ENCODE data around the gene DNAJA1. TPM values are rescaled to one million over a fixed set of nuclear protein-coding genes. Genes with fewer than 3 reads are reported as not detected.

The DNAJA1 gene
- total RNA-seq, 2 donors from 2014 or later: 64.4 to 74.9 TPM

GRCh38 chr9:33013962-33014664 lies 11.0 kb upstream of the DNAJA1 start:
- Histone ChIP-seq H3K27ac (no peak overlapping the region), H3K9me3 (no peaks in the 10 kb centered on the region), H3K4me1 (no peaks in the 10 kb centered on the region), H3K27me3 (no peaks in the 10 kb centered on the region), H3K36me3 (no peaks in the 10 kb centered on the region), H3K4me3 (no peak overlapping the region)
- no peak for DNase-seq (ENCODE audit: low spot score)
- TF ChIP-seq CTCF (IDR thresholded peaks at IDR 0.05): no peak

DNA sequence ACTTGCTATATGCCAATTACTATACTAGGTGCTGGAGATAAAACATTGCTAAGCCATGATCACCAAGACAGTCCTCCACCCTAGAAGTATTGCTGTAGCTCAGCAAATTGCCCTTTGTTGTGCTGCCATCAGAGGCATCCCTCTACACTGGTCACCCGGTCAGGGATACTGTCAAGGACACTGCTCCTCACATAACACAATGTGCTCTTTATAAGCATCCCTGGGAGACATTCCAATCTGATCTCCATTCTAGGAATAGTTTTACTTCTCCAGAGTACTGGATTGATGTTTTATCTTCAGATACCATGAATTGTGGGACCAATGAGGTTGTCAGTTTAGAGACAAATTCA lies 10.4 kb upstream of the DNAJA1 start:
- no peaks in the 10 kb centered on the region for H3K9me3 ChIP-seq
- H3K4me1 ChIP-seq: no peaks in the 10 kb centered on the region
- no peak overlapping the region for H3K27ac ChIP-seq
- TF ChIP-seq CTCF (IDR thresholded peaks at IDR 0.05): no peak
- no peaks in the 10 kb centered on the region for H3K36me3 ChIP-seq
- DNase-seq (ENCODE audit: low spot score): no peak
- no peak overlapping the region for H3K4me3 ChIP-seq
- no peaks in the 10 kb centered on the region for H3K27me3 ChIP-seq

- Histone ChIP-seq H3K36me3 (peaks cover 3% of the 10 kb centered on the region), H3K4me3 (no peak overlapping the region), H3K9me3 (no peaks in the 10 kb centered on the region), H3K27ac (no peak overlapping the region), H3K27me3 (no peaks in the 10 kb centered on the region), H3K4me1 (peaks cover 0 to 4% of the 10 kb centered on the region in 2 donors)
- no peak for DNase-seq (ENCODE audit: low spot score)
- TF ChIP-seq CTCF (IDR thresholded peaks at IDR 0.05): no peak
These were observed 7.6 kb upstream of the DNAJA1 start for GRCh38 chr9:33017283-33018041.

DNA sequence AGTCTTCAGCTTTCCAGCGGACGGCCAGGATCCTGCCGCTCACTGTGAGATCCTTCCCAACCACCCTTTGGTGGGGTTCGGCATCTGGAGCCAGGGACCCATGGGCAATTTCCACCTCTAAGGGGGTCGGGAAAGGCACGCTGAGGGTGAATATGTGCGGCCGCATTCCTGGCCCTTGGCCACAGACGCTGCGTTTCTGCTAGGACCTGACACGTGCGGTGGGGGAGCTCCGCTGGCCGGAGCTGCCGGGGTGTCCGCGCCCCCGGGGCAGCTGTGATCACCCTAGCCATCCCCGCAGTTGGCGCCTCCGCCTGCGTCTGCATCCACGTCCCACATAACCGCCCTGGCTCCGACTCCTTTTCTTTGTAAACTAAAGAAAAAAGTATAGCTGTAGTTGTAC lies 5.3 kb upstream of the DNAJA1 start:
- no peak for DNase-seq (ENCODE audit: low spot score)
- Histone ChIP-seq H3K27ac (no peak overlapping the region), H3K27me3 (no peaks in the 10 kb centered on the region), H3K4me3 (no peak overlapping the region), H3K9me3 (no peaks in the 10 kb centered on the region), H3K4me1 (peaks cover 0 to 16% of the 10 kb centered on the region in 2 donors), H3K36me3 (peaks cover 3% of the 10 kb centered on the region)
- TF ChIP-seq CTCF (IDR thresholded peaks at IDR 0.05): no peak

GRCh38 chr9:33022303-33022702 lies 2.8 kb upstream of the DNAJA1 start:
- no peak for DNase-seq (ENCODE audit: low spot score)
- no peaks in the 10 kb centered on the region for H3K9me3 ChIP-seq
- TF ChIP-seq CTCF (IDR thresholded peaks at IDR 0.05): no peak
- H3K36me3 ChIP-seq: peaks cover 11% of the 10 kb centered on the region
- no peaks in the 10 kb centered on the region for H3K27me3 ChIP-seq
- H3K4me3 ChIP-seq: no peak overlapping the region
- peaks cover 0 to 29% of the 10 kb centered on the region in 2 donors for H3K4me1 ChIP-seq
- no peak overlapping the region for H3K27ac ChIP-seq

Data from right atrium auricular region (tissue), 2 donors.